ENCODE measurements around the gene CEP19.

CEP19 gene

GRCh38 chr3:196691386-196691785, 20.7 kb downstream of the CEP19 start:
- TF ChIP-seq CTCF (IDR thresholded peaks at IDR 0.05; ENCODE audit: control insufficient read depth, extremely low read depth, insufficient read depth): no peak
- no peak overlapping the region for H3K4me3 ChIP-seq (ENCODE audit: low read depth, low read length)
- DNase-seq (ENCODE audit: low read depth): no peak

GRCh38 chr3:196689941-196690660, 21.9 kb downstream of the CEP19 start:
- TF ChIP-seq CTCF (IDR thresholded peaks at IDR 0.05; ENCODE audit: control insufficient read depth, extremely low read depth, insufficient read depth): no peak
- no peak overlapping the region for H3K4me3 ChIP-seq (ENCODE audit: low read depth, low read length)
- no peak for DNase-seq (ENCODE audit: low read depth)

- H3K4me3 ChIP-seq (ENCODE audit: low read depth, low read length): no peak overlapping the region
- DNase-seq (ENCODE audit: low read depth): no peak
- TF ChIP-seq CTCF (IDR thresholded peaks at IDR 0.05; ENCODE audit: control insufficient read depth, extremely low read depth, insufficient read depth): no peak
These were observed 23.7 kb downstream of the CEP19 start for GRCh38 chr3:196688349-196688748.

- no peak for TF ChIP-seq CTCF (IDR thresholded peaks at IDR 0.05; ENCODE audit: control insufficient read depth, extremely low read depth, insufficient read depth)
- DNase-seq (ENCODE audit: low read depth): no peak
- no peak overlapping the region for H3K4me3 ChIP-seq (ENCODE audit: low read depth, low read length)
These were observed 25.6 kb downstream of the CEP19 start for GRCh38 chr3:196686436-196686835.

- no peak overlapping the region for H3K4me3 ChIP-seq (ENCODE audit: low read depth, low read length)
- TF ChIP-seq CTCF (IDR thresholded peaks at IDR 0.05; ENCODE audit: control insufficient read depth, extremely low read depth, insufficient read depth): peak; percentile 90
These were observed 27.3 kb downstream of the CEP19 start for GRCh38 chr3:196684548-196685407.

GRCh38 chr3:196677931-196678330, 34.1 kb downstream of the CEP19 start:
- no peak overlapping the region for H3K4me3 ChIP-seq (ENCODE audit: low read depth, low read length)
- TF ChIP-seq CTCF (IDR thresholded peaks at IDR 0.05; ENCODE audit: control insufficient read depth, extremely low read depth, insufficient read depth): no peak
- no peak for DNase-seq (ENCODE audit: low read depth)

More at GRCh38 chr3:196684548-196685407, 27.3 kb downstream of the CEP19 start:
- DNase-seq (ENCODE audit: low read depth): no peak
